ENCODE measurements around the gene TP53RK. TPM values are rescaled to one million over a fixed set of nuclear protein-coding genes. Genes with fewer than 3 reads are reported as not detected.
A peak's percentile ranks its signal among the peaks of the same experiment; 100 is the strongest.

The TP53RK gene
- total and polyA plus RNA-seq, 2 donors (not counting 1 experiment from before 2014, with no cell fraction given) = 3.1 to 22.5 TPM

DNA sequence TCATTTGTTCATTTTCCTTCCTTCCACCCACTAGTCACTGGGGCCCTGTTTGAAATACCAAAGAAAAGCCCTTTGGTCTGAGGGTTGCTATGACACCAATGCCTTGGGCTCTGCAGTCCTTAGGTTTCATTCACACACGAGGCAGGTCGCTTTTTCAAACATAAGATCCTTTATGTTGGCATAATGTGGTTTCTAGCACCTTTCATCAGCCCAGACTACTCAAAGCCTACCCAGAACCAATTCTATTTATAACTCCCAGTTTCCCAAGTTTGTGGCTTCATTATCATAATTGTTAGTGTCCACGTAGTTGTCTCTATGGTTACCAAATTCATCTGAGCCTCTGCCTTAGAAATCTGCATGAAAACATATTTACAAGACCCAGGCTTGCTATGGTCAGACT lies 6.6 kb upstream of the TP53RK start:
- Mint-ChIP-seq H3K4me3 (no peak overlapping the region), H3K27me3 (peaks cover 28% of the 10 kb centered on the region), H3K27ac (no peak overlapping the region), H3K4me1 (peaks cover 4% of the 10 kb centered on the region), H3K9me3 (ENCODE audit: insufficient read depth) (no peaks in the 10 kb centered on the region)
- H3K79me2 ChIP-seq (ENCODE audit: control insufficient read depth, insufficient read depth, low read length) = no peaks in the 10 kb centered on the region
- no peak overlapping the region for H3K4me3 ChIP-seq (ENCODE audit: control extremely low read depth in 1 of 5, extremely low read depth in 1 of 5, insufficient read depth in 1 of 5, low read depth in 2 of 5, low read length in 4 of 5)
- no peaks in the 10 kb centered on the region for H3K36me3 ChIP-seq (replicated peaks in 1 of 2; ENCODE audit: control extremely low read depth in 1 of 2, control insufficient read depth in 1 of 2, extremely low read depth in 1 of 2, insufficient read depth in 2 of 2, low read length in 1 of 2)
- no peak overlapping the region for H2AFZ ChIP-seq (ENCODE audit: insufficient read depth, low read depth, low read length, poor library complexity, severe bottlenecking)
- intact Hi-C loops (cut with micrococcal nuclease) = no loop called here
- no peak overlapping the region for H3K27ac ChIP-seq (ENCODE audit: low read length in 2 of 2)
- H3K9me3 ChIP-seq (ENCODE audit: control extremely low read depth in 1 of 3, control insufficient read depth in 2 of 3, insufficient read depth in 1 of 3, low read length in 2 of 3) = peaks cover 0 to 5% (median 0%) of the 10 kb centered on the region in 3 donors
- no peak overlapping the region for H3K4me2 ChIP-seq (replicated peaks; ENCODE audit: low read depth, low read length, poor library complexity, severe bottlenecking)
- WGBS (ENCODE audit: insufficient coverage) = 60% methylated on average over 1 of the region's 3 CpGs
- no peaks in the 10 kb centered on the region for H4K20me1 ChIP-seq (ENCODE audit: control insufficient read depth, insufficient read depth, low read length, poor library complexity, severe bottlenecking)
- H3K4me1 ChIP-seq (ENCODE audit: control insufficient read depth in 2 of 2, insufficient read depth in 2 of 2, low read length in 2 of 2) = no peaks in the 10 kb centered on the region
- ChIA-PET CTCF (interaction anchor here (3.1 kb wide), 1 partner anchor 15 kb away, joined by 18 read pairs; no protein-coding TSS in a partner anchor), POLR2A (no interaction called here)
- peaks cover 0 to 17% (median 2%) of the 10 kb centered on the region in 4 experiments for H3K27me3 ChIP-seq (replicated peaks in 1 of 4; ENCODE audit: control extremely low read depth in 1 of 4, control insufficient read depth in 3 of 4, insufficient read depth in 4 of 4, low read length in 3 of 4)
- H3K9ac ChIP-seq (ENCODE audit: low read length) = no peak overlapping the region
- no peak for ATAC-seq (ENCODE audit: low read depth)
- TF ChIP-seq, protein P1, sequence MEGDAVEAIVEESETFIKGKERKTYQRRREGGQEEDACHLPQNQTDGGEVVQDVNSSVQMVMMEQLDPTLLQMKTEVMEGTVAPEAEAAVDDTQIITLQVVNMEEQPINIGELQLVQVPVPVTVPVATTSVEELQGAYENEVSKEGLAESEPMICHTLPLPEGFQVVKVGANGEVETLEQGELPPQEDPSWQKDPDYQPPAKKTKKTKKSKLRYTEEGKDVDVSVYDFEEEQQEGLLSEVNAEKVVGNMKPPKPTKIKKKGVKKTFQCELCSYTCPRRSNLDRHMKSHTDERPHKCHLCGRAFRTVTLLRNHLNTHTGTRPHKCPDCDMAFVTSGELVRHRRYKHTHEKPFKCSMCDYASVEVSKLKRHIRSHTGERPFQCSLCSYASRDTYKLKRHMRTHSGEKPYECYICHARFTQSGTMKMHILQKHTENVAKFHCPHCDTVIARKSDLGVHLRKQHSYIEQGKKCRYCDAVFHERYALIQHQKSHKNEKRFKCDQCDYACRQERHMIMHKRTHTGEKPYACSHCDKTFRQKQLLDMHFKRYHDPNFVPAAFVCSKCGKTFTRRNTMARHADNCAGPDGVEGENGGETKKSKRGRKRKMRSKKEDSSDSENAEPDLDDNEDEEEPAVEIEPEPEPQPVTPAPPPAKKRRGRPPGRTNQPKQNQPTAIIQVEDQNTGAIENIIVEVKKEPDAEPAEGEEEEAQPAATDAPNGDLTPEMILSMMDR (IDR thresholded peaks at IDR 0.05) = no peak
- no peak for TF ChIP-seq EZH2 (IDR thresholded peaks at IDR 0.05; ENCODE audit: borderline replicate concordance, insufficient read depth, low read depth, low read length, poor library complexity, severe bottlenecking)
- DNase-seq = no peak

DNA sequence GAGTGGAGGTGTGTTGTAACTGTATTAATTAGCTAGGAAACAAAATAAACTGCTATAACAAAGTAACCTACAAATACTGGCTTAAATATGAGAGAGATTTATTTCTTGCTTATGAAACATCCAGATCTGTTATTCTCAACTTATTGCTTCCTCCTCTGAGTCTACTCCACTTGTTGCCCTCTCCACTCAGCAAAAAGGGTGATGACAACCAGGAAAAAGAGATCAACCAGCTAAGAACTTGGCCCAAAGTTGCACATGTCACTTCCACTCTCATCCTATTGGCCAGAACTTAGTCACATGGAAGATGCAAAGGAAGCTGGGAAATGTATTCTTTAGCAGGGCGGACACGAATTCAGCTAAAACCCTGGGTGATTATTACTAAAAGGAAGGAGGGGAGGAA lies 5.2 kb upstream of the TP53RK start:
- Mint-ChIP-seq H3K4me3 (no peak overlapping the region), H3K27ac (no peak overlapping the region), H3K4me1 (peaks cover 11% of the 10 kb centered on the region), H3K27me3 (peaks cover 16% of the 10 kb centered on the region), H3K9me3 (ENCODE audit: insufficient read depth) (no peaks in the 10 kb centered on the region)
- ChIA-PET POLR2A (no interaction called here), CTCF (interaction anchor here (3.1 kb wide), 1 partner anchor 14 kb away, joined by 18 read pairs; no protein-coding TSS in a partner anchor)
- Histone ChIP-seq H3K27me3 (replicated peaks in 1 of 4; ENCODE audit: control extremely low read depth in 1 of 4, control insufficient read depth in 3 of 4, insufficient read depth in 4 of 4, low read length in 3 of 4) (peaks cover 0 to 12% (median 2%) of the 10 kb centered on the region in 4 experiments), H3K27ac (ENCODE audit: low read length in 2 of 2) (no peak overlapping the region), H2AFZ (ENCODE audit: insufficient read depth, low read depth, low read length, poor library complexity, severe bottlenecking) (no peak overlapping the region), H3K4me3 (ENCODE audit: control extremely low read depth in 1 of 5, extremely low read depth in 1 of 5, insufficient read depth in 1 of 5, low read depth in 2 of 5, low read length in 4 of 5) (no peak overlapping the region), H3K9me3 (ENCODE audit: control extremely low read depth in 1 of 3, control insufficient read depth in 2 of 3, insufficient read depth in 1 of 3, low read length in 2 of 3) (peaks cover 0 to 1% (median 0%) of the 10 kb centered on the region in 3 donors), H3K4me2 (replicated peaks; ENCODE audit: low read depth, low read length, poor library complexity, severe bottlenecking) (no peak overlapping the region), H3K9ac (ENCODE audit: low read length) (no peak overlapping the region), H3K4me1 (ENCODE audit: control insufficient read depth in 2 of 2, insufficient read depth in 2 of 2, low read length in 2 of 2) (peaks cover 0 to 4% of the 10 kb centered on the region in 2 donors), H3K36me3 (replicated peaks in 1 of 2; ENCODE audit: control extremely low read depth in 1 of 2, control insufficient read depth in 1 of 2, extremely low read depth in 1 of 2, insufficient read depth in 2 of 2, low read length in 1 of 2) (no peaks in the 10 kb centered on the region), H3K79me2 (ENCODE audit: control insufficient read depth, insufficient read depth, low read length) (no peaks in the 10 kb centered on the region), H4K20me1 (ENCODE audit: control insufficient read depth, insufficient read depth, low read length, poor library complexity, severe bottlenecking) (no peaks in the 10 kb centered on the region)
- peak; percentile 20 for DNase-seq
- WGBS (ENCODE audit: insufficient coverage) = 57% methylated on average over 2 of the region's 2 CpGs
- TF ChIP-seq EZH2 (IDR thresholded peaks at IDR 0.05; ENCODE audit: borderline replicate concordance, insufficient read depth, low read depth, low read length, poor library complexity, severe bottlenecking) = no peak
- TF ChIP-seq, protein P1 (IDR thresholded peaks at IDR 0.05) = no peak
- intact Hi-C loops (cut with micrococcal nuclease) = no loop called here
- ATAC-seq (ENCODE audit: low read depth) = no peak

All from B cell (primary cell).